Keratinocyte (primary cell): ENCODE results near the gene SH3RF1. TPM values are rescaled to one million over a fixed set of nuclear protein-coding genes. Genes with fewer than 3 reads are reported as not detected.

Source experiments
- DNase-seq: peaks from one replicate; pipeline ENCODE4 v3.0.0-alpha.2; 2011; ENCODE audit warnings: low read depth, missing footprints, low spot score
- FAIRE-seq: peaks from 2 replicates; lab custom pipeline; 2011; peaks lifted over from hg19 to GRCh38; lab: Jason Lieb, UNC
- H2AFZ ChIP-seq: 2 replicates; pipeline ENCODE4 v1.6.0; 2012; ENCODE audit warnings: low read length, control low read depth, inconsistent platforms; ENCODE audit not compliant: control insufficient read depth
- H3K27ac ChIP-seq: 2 replicates; pipeline ENCODE4 v1.5.1; 2011; ENCODE audit warnings: low read length; ENCODE audit not compliant: control insufficient read depth, insufficient read depth
- H3K27me3 ChIP-seq: 3 replicates; pipeline ENCODE4 v1.6.0; 2011; ENCODE audit warnings: low read length; ENCODE audit not compliant: control insufficient read depth, insufficient read depth; ENCODE audit errors: extremely low read depth
- H3K36me3 ChIP-seq, 2 experiments: 2 replicates in 1 of 2; 3 replicates in 1 of 2; pipeline ENCODE4 v1.5.1; 2011; ENCODE audit warnings: low read length in 2 of 2, mild to moderate bottlenecking in 1 of 2; ENCODE audit not compliant: control insufficient read depth in 2 of 2, insufficient read depth in 2 of 2; ENCODE audit errors: extremely low read depth in 1 of 2
- H3K4me1 ChIP-seq: 3 replicates; pipeline ENCODE4 v1.5.1; 2011; ENCODE audit warnings: low read length; ENCODE audit not compliant: control insufficient read depth, insufficient read depth; ENCODE audit errors: extremely low read depth
- H3K4me2 ChIP-seq: 3 replicates; pipeline ENCODE4 v1.6.0; 2011; ENCODE audit warnings: low read depth, low read length; ENCODE audit not compliant: control insufficient read depth, insufficient read depth; ENCODE audit errors: extremely low read depth
- H3K4me3 ChIP-seq, 3 experiments: fragments of 200-600 bp in 1 of 3; sonication (generic) in 1 of 3; 2 replicates in 2 of 3; 3 replicates in 1 of 3; pipeline ENCODE4 v1.5.1; 2011 to 2016; ENCODE audit warnings: low read length in 3 of 3, mild to moderate bottlenecking in 3 of 3, control low read depth in 2 of 3, inconsistent platforms in 1 of 3, low read depth in 1 of 3, mixed read lengths in 1 of 3, mixed run types in 1 of 3, moderate library complexity in 1 of 3; ENCODE audit not compliant: control insufficient read depth in 2 of 3, insufficient read depth in 2 of 3; ENCODE audit errors: extremely low read depth in 1 of 3
- H3K79me2 ChIP-seq: 2 replicates; pipeline ENCODE4 v1.6.0; 2012; ENCODE audit warnings: low read length; ENCODE audit not compliant: control insufficient read depth, insufficient read depth
- H3K9ac ChIP-seq: 3 replicates; pipeline ENCODE4 v1.6.0; 2011; ENCODE audit warnings: low read length; ENCODE audit not compliant: control insufficient read depth, insufficient read depth; ENCODE audit errors: extremely low read depth
- H3K9me1 ChIP-seq: 3 replicates; pipeline ENCODE4 v1.6.0; 2011; ENCODE audit warnings: low read length; ENCODE audit not compliant: control insufficient read depth, insufficient read depth; ENCODE audit errors: extremely low read depth
- H3K9me3 ChIP-seq: 2 replicates; pipeline ENCODE4 v1.5.1; 2012; ENCODE audit warnings: low read depth, low read length; ENCODE audit not compliant: control insufficient read depth
- H4K20me1 ChIP-seq: 3 replicates; pipeline ENCODE4 v1.6.0; 2011; ENCODE audit warnings: low read length; ENCODE audit not compliant: control insufficient read depth, insufficient read depth; ENCODE audit errors: extremely low read depth
- CTCF ChIP-seq, 3 experiments: IDR thresholded peaks in 1 of 3; conservative IDR thresholded peaks in 1 of 3; optimal IDR thresholded peaks in 1 of 3; 2 replicates in 2 of 3; 3 replicates in 1 of 3; pipeline versions ENCODE3 to v1.5.1; 2011; ENCODE audit warnings: low read length in 3 of 3, mild to moderate bottlenecking in 3 of 3, moderate library complexity in 2 of 3, control low read depth in 1 of 3, inconsistent platforms in 1 of 3; ENCODE audit not compliant: insufficient read depth in 2 of 3; ENCODE audit errors: extremely low read depth in 1 of 3
- EZH2 ChIP-seq: IDR thresholded peaks from one replicate; pipeline ENCODE4 v1.6.1; 2012; ENCODE audit warnings: inconsistent platforms, mild to moderate bottlenecking, low read length, moderate library complexity
- dilution Hi-C: fragments of 300-500 bp; cut with MboI; formaldehyde crosslinking; loops from one replicate; pipeline ENCODE4 v1.7.0; 2020; ENCODE audit warnings: low sequenced_read_pairs; ENCODE audit not compliant: extremely low pct_ligation_motif_present
- polyA plus RNA-seq, 5 experiments: library from polyadenylated mRNA; depleted of rRNA in 3 of 5; stranded (reverse) in 3 of 5; stranded (forward) in 1 of 5; unstranded in 1 of 5; fragments of >200 nt; gene quantifications; 1 replicate in 1 of 5; 2 replicates in 3 of 5; 3 replicates in 1 of 5; pipeline versions ENCODE4 v1.2.1 to v1.2.3, GENCODE V29; 2011 to 2012; ENCODE audit warnings: missing spikeins in 2 of 5, low read depth in 1 of 5, low replicate concordance in 1 of 5

The SH3RF1 gene
- polyA plus RNA-seq, 1 donor (not counting 4 experiments of a cell fraction or from before 2014, with no cell fraction given) = 9.5 TPM

GRCh38 chr4:169103966-169104412 is 166.8 kb downstream of the SH3RF1 start:
- Histone ChIP-seq H3K9ac (no peak overlapping the region), H2AFZ (no peak overlapping the region), H3K9me3 (no peaks in the 10 kb centered on the region), H4K20me1 (no peaks in the 10 kb centered on the region), H3K4me1 (peaks cover 19% of the 10 kb centered on the region), H3K27me3 (no peaks in the 10 kb centered on the region), H3K36me3 (peaks cover 11 to 12% of the 10 kb centered on the region in 2 experiments), H3K27ac (peak overlapping the region; percentile 22), H3K4me2 (peak overlapping the region; percentile 45), H3K9me1 (no peaks in the 10 kb centered on the region), H3K4me3 (no peak overlapping the region), H3K79me2 (no peaks in the 10 kb centered on the region)
- FAIRE-seq (peak; percentile 87), DNase-seq (no peak)
- dilution Hi-C loops = no loop called here
- TF ChIP-seq EZH2 = no peak
- no peak for TF ChIP-seq CTCF (optimal IDR thresholded peaks at IDR 0.05 in 1 of 3, IDR thresholded peaks at IDR 0.05 in 1 of 3, conservative IDR thresholded peaks at IDR 0.05 in 1 of 3; ENCODE audit: extremely low read depth in 1 of 3, insufficient read depth in 2 of 3, low read length in 3 of 3)

GRCh38 chr4:169102026-169102425 is 168.7 kb downstream of the SH3RF1 start:
- H3K4me2 ChIP-seq = no peak overlapping the region
- H3K4me1 ChIP-seq = peaks cover 18% of the 10 kb centered on the region
- no peaks in the 10 kb centered on the region for H3K9me1 ChIP-seq
- no peak overlapping the region for H2AFZ ChIP-seq
- dilution Hi-C loops = no loop called here
- DNase-seq (no peak), FAIRE-seq (no peak)
- no peaks in the 10 kb centered on the region for H4K20me1 ChIP-seq
- no peak overlapping the region for H3K27ac ChIP-seq
- no peaks in the 10 kb centered on the region for H3K27me3 ChIP-seq
- no peak overlapping the region for H3K9ac ChIP-seq
- H3K79me2 ChIP-seq = no peaks in the 10 kb centered on the region
- H3K4me3 ChIP-seq = no peak overlapping the region
- TF ChIP-seq CTCF (optimal IDR thresholded peaks at IDR 0.05 in 1 of 3, IDR thresholded peaks at IDR 0.05 in 1 of 3, conservative IDR thresholded peaks at IDR 0.05 in 1 of 3; ENCODE audit: extremely low read depth in 1 of 3, insufficient read depth in 2 of 3, low read length in 3 of 3) (no peak), EZH2 (no peak)
- H3K36me3 ChIP-seq = peaks cover 8 to 16% of the 10 kb centered on the region in 2 experiments
- no peaks in the 10 kb centered on the region for H3K9me3 ChIP-seq
